GM20000 (cell line): ENCODE measurements around the gene GARNL3.

Experiments used
- DNase-seq: peaks from one replicate; pipeline ENCODE4 v3.0.0; 2012; ENCODE audit warnings: low spot score
- TF ChIP-seq, protein P1 (sequence below): IDR thresholded peaks from 2 replicates; pipeline ENCODE4 v1.5.1; 2012; ENCODE audit warnings: mild to moderate bottlenecking, control low read depth; ENCODE audit errors: extremely low read depth, missing control alignments

Gene GARNL3

DNA sequence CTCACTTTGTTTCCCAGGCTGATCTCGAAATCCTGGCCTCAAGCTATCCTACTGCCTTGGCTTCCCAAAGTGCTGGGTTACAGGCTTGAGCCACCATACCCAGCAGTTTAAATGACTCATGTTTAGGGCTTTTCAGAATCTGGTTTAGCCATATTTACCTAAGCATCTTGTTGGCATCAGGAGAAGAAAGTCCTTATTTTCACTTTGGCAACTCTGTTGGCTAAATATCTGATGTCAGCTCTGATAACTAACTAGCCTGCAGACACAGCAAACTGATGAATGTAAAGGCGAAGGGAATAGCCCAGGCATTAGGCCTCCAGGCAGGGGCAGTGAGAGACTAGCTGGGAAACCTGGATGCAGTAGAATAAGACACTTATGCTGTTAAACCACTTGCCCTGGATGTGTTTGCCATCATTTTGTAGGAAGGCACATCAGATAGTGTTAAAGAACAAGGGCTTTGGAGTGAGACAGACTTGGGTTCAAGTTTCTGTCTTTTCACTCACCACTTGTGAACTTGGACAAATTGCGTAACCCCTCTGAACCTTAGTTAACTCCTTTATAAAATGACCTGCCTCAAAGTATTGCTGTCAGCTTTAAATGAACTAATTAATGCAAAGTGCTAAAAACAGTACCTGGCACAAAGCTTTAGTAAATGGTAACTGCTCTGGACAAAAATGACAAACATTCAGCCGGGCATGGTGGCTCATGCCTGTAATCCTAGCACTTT lies 34.7 kb upstream of the GARNL3 start:
- TF ChIP-seq, protein P1, sequence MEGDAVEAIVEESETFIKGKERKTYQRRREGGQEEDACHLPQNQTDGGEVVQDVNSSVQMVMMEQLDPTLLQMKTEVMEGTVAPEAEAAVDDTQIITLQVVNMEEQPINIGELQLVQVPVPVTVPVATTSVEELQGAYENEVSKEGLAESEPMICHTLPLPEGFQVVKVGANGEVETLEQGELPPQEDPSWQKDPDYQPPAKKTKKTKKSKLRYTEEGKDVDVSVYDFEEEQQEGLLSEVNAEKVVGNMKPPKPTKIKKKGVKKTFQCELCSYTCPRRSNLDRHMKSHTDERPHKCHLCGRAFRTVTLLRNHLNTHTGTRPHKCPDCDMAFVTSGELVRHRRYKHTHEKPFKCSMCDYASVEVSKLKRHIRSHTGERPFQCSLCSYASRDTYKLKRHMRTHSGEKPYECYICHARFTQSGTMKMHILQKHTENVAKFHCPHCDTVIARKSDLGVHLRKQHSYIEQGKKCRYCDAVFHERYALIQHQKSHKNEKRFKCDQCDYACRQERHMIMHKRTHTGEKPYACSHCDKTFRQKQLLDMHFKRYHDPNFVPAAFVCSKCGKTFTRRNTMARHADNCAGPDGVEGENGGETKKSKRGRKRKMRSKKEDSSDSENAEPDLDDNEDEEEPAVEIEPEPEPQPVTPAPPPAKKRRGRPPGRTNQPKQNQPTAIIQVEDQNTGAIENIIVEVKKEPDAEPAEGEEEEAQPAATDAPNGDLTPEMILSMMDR = no peak
- DNase-seq = no peak

DNA sequence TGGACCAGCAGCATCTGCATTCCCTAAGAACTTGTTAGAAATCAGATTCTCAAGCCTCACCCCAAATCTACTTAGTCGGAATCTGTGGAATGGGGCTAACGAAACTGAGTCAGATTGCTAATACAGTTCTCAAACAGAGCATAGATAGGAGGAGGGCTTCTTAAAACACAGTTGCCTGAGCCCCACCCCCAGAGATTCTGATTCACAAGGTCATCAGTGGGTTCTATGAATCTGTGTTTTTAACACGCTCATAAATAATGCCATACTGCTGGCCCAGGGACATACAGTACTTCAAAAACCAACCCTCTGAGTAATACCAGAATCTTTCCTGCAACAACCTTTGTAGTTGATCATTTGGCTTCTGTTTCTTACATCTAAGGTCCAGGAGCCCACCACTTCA lies 32.9 kb upstream of the GARNL3 start:
- TF ChIP-seq, protein P1 = no peak
- DNase-seq = no peak

DNA sequence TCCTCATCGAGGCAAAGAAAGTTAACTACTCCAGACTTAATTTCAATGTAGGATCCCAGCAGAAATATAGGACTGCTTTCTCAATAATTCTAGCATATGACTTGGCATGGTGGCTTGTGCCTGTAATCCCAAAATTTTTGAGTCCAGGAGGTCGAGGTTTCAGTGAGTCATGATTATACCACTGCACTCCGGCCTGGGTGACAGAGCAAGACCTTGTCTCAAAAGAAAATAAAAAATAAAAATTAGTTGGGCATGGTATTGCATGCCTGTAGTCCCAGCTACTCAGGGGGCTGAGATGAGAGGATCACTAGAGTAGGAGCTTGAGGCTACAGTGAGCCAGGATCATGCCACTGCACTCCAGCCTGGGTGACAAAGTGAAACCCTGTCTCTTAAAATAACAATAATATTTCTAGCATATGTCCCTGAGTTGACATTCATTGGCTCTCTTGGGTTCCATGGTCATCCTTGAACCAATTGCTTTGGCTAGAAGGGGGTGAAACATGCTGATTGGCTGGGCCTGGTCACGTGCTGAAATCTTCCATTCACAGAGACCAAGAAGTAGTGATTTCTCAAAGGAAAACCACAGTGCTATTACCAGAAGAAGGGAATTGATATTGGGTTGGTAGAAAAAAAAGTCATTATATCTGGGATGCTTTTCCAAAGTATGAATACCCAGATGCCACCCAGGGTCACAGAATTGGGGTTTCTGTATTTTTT lies 31.6 kb upstream of the GARNL3 start:
- TF ChIP-seq, protein P1 = no peak

DNA sequence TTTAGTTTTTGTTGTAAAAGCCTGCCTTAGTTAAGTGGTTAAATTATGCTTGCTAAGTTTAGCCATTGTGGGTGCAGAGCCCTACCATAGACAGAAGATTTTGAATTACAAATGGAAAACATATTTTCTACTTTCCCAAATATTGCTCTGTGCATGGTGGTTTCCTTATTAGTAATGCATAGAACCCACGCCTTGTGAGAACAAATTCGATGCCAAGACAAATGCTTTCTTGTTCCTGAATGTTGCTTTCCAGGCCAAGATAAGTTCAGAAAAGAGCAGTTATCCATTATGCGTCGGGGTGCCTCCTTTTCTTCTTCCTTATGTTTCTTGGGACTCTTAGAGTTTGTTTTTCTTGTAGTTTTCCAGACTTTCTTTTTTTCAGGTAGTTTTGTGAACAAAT lies 31.0 kb upstream of the GARNL3 start:
- TF ChIP-seq, protein P1 = no peak
- no peak for DNase-seq

More for the DNA sequence above, 31.6 kb upstream of the GARNL3 start:
- DNase-seq = no peak

DNA sequence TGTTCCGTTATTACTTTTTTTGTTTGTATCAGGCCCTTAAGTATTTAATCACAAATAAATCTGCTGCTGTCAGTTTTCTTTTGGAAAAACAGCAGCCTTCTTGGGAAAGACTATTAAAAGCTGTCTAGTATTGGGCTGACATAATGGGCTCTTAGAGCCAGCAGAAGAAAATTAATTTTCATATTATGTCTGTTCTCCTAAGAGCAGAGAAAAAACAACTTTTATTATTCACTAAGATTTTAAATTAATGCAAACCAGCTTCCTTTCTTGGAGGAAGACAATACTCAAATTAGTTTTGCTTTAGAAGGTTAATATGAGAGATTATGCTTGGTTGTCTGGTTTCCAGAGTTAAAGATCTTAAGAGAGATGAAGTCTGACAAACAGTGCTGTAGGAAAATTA lies 30.6 kb upstream of the GARNL3 start:
- TF ChIP-seq, protein P1 = no peak
- DNase-seq = no peak

DNA sequence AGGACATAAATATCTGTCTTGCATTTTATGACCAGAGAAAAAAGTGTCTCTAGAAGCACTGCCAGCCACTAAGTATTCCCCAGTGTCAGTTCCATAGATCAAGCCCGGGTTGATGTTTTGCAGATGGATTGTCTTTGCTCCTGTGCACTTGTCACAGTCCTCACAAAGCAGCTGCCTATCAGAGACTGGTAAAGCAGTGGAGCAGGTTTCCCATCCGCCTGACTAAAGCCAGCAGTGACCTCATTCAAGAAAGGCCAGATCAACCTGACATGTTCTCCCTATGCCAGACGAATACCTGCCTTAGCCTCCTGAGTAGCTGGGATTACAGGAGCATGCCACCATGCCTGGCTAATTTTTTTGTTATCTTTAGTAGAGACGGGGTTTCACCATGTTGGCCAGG lies 26.8 kb upstream of the GARNL3 start:
- TF ChIP-seq, protein P1 = no peak
- no peak for DNase-seq

GRCh38 chr9:127241354-127241753 lies 23.2 kb upstream of the GARNL3 start:
- DNase-seq = no peak
- TF ChIP-seq, protein P1 = no peak
